DND-41 (cell line): Measurements from ENCODE around the gene PARP6.

Experiments
- EZH2 ChIP-seq: IDR thresholded peaks from 3 replicates; pipeline ENCODE4 v1.6.1; 2012; ENCODE audit warnings: borderline replicate concordance, low read depth, mild to moderate bottlenecking, moderate library complexity, low read length, inconsistent platforms; ENCODE audit not compliant: severe bottlenecking
- TF ChIP-seq, protein P1 (sequence below): IDR thresholded peaks from 2 replicates; pipeline ENCODE4 v1.5.1; 2012; ENCODE audit warnings: borderline replicate concordance, low read length, moderate library complexity, mild to moderate bottlenecking; ENCODE audit not compliant: poor library complexity, severe bottlenecking; ENCODE audit errors: extremely low read depth

- TF ChIP-seq, protein P1, sequence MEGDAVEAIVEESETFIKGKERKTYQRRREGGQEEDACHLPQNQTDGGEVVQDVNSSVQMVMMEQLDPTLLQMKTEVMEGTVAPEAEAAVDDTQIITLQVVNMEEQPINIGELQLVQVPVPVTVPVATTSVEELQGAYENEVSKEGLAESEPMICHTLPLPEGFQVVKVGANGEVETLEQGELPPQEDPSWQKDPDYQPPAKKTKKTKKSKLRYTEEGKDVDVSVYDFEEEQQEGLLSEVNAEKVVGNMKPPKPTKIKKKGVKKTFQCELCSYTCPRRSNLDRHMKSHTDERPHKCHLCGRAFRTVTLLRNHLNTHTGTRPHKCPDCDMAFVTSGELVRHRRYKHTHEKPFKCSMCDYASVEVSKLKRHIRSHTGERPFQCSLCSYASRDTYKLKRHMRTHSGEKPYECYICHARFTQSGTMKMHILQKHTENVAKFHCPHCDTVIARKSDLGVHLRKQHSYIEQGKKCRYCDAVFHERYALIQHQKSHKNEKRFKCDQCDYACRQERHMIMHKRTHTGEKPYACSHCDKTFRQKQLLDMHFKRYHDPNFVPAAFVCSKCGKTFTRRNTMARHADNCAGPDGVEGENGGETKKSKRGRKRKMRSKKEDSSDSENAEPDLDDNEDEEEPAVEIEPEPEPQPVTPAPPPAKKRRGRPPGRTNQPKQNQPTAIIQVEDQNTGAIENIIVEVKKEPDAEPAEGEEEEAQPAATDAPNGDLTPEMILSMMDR, result no peak
- TF ChIP-seq EZH2, result no peak
Observed at GRCh38 chr15:72276326-72276700, 4.0 kb upstream of the PARP6 start.
